Islet precursor cell (in vitro differentiated cells): ENCODE measurements around the gene C17orf100.
"Not testable (repeated sequence)": the region's sequence is repeated elsewhere in the genome, so short reads cannot be mapped to it uniquely, and the experiment has no call there.

Experiments
- DNase-seq: peaks from one replicate; pipeline ENCODE4 v3.0.0-alpha.2; 2018

The C17orf100 gene

GRCh38 chr17:6641247-6641863, 10.2 kb upstream of the C17orf100 start:
- DNase-seq, result no peak

- DNase-seq, result no peak
Observed at GRCh38 chr17:6642592-6642991, 9.0 kb upstream of the C17orf100 start.

GRCh38 chr17:6643451-6644125, 8.0 kb upstream of the C17orf100 start:
- DNase-seq, result no peak

- no peak for DNase-seq
Observed at GRCh38 chr17:6648181-6648580, 3.4 kb upstream of the C17orf100 start.

- DNase-seq, result no peak
Observed at GRCh38 chr17:6651919-6652452, 424 bp downstream of the C17orf100 start.

GRCh38 chr17:6654841-6655731, 3.5 kb downstream of the C17orf100 start:
- DNase-seq, result peak; percentile 82

GRCh38 chr17:6655732-6656361, 4.3 kb downstream of the C17orf100 start:
- not testable (repeated sequence) for DNase-seq

- DNase-seq, result peak; percentile 75
Observed at GRCh38 chr17:6656797-6657632, 5.5 kb downstream of the C17orf100 start.

- DNase-seq, result no peak
Observed at GRCh38 chr17:6657633-6658287, 6.2 kb downstream of the C17orf100 start.

- DNase-seq, result not testable (repeated sequence)
Observed at GRCh38 chr17:6658411-6658810, 6.8 kb downstream of the C17orf100 start.

- DNase-seq, result peak; percentile 53
Observed at GRCh38 chr17:6660101-6660500, 8.5 kb downstream of the C17orf100 start.

GRCh38 chr17:6660805-6661463, 9.4 kb downstream of the C17orf100 start:
- peak; percentile 44 for DNase-seq

- no peak for DNase-seq
Observed at GRCh38 chr17:6661464-6661848, 9.9 kb downstream of the C17orf100 start.

GRCh38 chr17:6663200-6663599, 11.6 kb downstream of the C17orf100 start:
- not testable (repeated sequence) for DNase-seq

- peak; percentile 94 for DNase-seq
Observed at GRCh38 chr17:6666077-6666521, 14.5 kb downstream of the C17orf100 start.

- DNase-seq, result peak; percentile 52
Observed at GRCh38 chr17:6666557-6666956, 15.0 kb downstream of the C17orf100 start.

GRCh38 chr17:6667516-6667915, 16.0 kb downstream of the C17orf100 start:
- peak; percentile 47 for DNase-seq

- DNase-seq, result no peak
Observed at GRCh38 chr17:6668219-6668618, 16.7 kb downstream of the C17orf100 start.

- DNase-seq, result peak; percentile 61
Observed at GRCh38 chr17:6668727-6669425, 17.3 kb downstream of the C17orf100 start.
